Inferior parietal cortex (tissue), 1 donor: ENCODE results near the gene RNF146.
"Not testable (repeated sequence)": the region's sequence is repeated elsewhere in the genome, so short reads cannot be mapped to it uniquely, and the experiment has no call there.

ENCODE experiments used
- DNase-seq: peaks from one replicate; pipeline ENCODE4 v3.0.0-alpha.2; 2016; ENCODE audit errors: extremely low spot score

RNF146 gene, protein sequence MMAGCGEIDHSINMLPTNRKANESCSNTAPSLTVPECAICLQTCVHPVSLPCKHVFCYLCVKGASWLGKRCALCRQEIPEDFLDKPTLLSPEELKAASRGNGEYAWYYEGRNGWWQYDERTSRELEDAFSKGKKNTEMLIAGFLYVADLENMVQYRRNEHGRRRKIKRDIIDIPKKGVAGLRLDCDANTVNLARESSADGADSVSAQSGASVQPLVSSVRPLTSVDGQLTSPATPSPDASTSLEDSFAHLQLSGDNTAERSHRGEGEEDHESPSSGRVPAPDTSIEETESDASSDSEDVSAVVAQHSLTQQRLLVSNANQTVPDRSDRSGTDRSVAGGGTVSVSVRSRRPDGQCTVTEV

DNA sequence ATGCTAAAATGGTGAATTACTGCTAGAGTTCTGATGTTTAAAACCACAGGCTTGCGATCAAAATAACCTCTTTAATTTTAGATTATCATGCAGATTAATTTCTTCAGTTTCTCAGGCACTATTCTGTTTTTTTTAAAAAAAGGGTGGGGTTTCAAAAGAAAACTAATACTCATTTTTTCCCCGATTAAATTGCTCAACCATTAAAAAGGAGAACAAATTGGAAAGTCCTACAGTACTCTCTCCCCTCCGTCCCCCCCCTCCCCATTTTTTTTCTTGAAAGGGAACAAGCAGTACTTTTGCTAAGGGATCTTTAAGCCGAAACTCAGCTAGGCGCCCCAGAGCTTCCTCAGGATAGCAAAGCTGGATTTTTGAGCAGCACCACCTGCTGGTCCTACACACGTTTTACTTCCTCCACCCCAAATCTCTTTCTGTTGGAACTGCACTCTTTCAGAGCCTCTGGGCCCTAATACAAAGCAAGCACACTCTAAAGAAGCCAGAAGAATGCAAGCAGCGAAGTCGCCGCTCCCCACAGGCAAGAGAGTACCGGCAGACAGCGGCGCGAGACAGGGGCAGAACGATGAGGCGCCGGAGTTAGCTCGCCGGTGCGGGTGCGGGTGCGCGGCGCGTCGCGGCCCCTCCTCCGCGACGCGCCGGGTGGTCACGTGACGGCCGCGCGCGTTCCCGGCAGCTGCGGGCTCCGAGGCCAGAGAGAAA lies at the start of gene RNF146:
RNF146 (plus strand) TSS at position 687 of the 714 bp plus-strand sequence. CDS start 13,475 bp downstream, outside the sequence.
- DNase-seq: peak; percentile 88

DNA sequence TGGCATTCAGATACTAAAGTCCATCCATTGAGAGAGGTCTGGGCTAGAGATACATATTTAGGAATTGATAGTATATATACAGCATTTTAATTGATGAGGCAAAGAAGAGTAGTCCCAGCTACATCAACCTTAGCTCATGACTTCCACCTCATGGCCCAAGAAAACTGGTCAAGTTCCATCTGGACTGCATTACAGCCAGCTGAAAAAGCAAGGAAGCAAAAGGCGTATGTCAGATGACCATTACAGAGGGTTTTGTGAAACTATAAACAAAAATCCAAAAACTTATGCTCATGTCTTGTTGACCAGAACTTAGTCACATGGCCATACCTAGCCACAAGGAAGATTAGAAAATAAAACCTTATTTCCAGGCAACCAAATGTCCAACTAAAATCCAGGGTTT lies 46.8 kb upstream of the RNF146 start:
- no peak for DNase-seq

DNA sequence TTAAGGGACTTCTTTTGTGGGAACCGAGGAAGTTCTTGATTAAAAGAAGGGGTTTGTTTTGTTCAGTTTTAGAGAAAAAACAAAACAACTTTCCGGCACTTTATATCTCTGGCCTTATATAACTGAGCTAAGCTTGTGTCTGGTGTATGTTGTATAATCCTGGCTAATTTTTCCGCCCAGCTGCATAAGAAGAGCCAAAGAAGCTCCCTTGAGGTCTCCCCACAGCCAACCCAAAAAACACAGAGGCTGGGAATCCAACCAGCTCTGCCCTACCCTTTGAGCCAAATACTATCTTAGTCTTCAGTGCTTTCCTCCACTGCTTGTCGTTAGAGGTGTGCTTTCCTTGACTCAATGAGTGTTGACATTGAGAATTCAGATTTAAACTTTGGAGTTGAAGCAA lies 45.5 kb upstream of the RNF146 start:
- DNase-seq: no peak

DNA sequence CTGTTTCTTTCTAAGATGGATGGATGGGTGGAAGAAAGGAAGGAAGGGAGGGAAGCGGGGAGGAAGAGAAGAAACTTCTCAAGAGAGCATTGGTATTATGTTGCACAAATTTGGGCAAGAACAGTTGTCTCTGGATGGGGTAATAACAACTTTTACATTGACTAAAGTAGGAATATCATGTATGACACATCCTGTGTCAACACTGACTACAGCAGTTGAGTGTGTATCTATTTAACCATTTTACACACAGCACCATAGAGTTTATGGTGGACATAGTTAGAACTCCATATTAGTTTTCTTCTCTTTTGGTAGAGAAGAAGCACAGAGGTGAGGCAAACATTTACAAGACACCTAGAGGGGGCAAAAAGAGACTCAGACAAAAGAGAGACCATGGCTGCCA lies 44.2 kb upstream of the RNF146 start:
- DNase-seq: no peak

DNA sequence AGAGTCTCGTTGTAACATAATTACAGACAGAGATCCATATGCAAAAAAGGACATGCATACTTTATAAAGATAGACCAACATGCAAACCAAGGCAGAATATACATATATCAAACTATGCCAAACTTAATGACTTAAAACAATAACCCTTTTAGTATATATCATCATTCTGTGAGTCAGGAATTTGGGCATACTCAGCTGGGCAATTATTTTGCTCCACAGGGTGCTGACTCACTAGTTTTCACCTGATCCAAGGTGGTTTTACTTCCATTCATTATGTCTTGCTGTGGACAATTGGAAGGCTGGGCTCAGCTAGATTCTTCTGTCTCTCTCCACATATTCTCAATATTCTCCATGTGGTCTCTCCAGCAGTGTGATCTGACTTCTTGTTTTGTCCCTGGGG lies 41.2 kb upstream of the RNF146 start:
- no peak for DNase-seq

DNA sequence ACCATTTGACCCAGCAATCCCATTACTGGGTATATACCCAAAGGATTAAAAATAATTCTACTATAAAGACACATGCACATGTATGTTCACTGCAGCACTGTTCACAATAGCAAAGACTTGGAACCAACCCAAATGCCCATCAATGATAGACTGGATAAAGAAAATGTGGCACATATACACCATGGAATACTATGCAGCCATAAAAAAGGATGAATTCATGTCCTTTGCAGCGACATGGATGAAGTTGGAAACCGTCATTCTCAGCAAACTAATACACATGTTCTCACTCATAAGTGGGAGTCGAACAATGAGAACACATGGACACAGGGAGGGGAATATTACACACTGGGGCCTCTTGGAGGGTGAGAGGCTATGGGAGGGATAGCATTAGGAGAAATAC lies 32.8 kb upstream of the RNF146 start:
- not testable (repeated sequence) for DNase-seq

DNA sequence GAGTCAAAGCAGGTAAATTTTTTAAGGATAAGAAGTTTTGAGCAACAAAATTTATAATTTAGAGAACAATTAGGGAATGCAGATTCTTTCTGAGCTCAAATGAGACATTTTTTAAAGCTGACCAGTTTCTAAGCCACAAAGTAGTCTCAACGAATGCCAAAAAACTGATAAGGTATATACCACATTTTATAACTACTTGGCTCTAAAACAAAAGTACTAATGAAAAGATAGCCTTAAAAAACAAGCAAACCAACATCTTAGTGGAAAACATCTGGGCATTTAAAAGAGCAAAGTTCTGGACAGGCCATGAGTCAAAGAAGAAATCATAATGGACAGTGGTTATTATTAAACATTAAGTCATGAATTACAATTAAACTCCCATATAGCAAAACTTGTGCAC lies 23.2 kb upstream of the RNF146 start:
- no peak for DNase-seq

DNA sequence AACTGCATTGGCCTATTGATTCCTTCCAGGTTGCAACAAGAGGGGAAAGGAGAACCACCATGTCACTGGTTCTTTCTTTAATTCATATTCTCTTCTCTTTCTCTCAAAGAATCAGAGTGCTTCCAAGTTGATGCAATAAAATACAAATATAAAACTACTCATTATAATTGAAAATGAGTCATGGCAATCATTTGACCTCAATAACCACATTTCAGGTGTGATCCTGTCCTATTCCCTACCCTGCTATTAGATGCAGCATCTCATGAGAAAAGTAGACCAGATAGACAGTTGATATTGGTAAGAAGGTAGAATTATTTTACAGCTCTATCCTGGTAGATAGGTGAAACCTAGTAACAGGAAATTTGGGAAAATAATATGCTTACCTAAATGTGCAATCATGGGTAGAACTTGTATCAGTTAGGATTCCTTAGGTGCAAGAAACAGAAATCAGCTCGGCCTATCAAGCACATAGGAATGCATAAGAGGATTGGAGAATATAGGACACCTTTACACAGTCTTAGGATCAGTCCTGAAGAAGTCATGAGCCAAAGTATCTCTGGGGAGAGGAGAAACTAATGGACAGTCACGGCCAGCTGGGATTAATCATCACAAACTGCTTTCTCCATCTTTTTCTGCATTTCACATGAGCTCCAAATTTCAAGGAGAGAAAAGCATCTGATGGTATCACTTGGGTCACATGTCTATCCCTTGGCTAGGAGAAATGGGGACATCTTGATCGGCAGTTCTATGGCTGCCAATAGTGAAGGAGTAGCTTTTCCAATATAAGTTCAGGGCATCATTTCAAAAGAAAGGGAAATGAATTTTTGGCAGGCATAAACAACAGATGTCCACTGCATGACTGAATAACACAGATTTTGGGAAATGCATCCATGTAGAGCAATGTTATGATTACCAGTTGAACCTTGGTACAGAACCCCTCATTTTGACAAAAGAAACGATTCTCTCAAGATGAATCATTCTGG lies 19.3 kb upstream of the RNF146 start:
- DNase-seq: no peak

DNA sequence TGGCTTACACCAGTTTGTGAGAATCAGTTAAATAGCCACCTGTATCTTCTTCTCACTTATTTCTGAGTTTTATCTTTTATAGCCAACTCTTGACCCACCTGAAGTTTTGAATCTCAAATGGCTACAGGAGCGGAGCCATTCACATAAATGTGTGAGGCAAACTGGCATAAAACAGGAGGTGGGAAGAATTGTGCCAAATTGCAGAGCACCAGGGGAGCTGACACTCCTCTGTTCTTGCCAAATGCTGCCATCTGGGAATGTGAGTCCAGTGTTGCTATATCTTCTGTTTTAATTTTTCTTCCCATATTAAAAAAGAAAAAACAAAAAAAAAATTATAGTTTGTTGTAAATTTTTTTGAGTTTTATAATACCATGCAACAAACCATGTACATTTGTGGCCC lies 17.0 kb upstream of the RNF146 start:
- peak; percentile 34 for DNase-seq

DNA sequence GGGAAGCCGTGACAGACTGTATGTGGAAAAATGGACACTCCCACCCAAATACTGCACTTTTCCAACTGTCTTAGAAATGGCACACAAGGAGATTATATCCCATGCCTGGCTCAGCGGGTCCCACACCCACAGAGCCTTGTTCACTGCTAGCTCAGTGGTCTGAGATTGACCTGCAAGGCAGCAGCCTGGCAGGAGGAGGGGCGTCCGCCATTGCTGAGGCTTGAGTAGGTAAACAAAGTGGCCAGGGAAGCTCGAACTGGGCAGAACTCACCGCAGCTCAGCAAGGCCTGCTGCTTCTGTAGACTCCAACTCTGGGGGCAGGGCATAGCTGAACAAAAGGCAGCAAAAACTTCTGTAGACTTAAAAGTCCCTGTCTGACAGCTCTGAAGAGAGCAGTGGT lies 11.4 kb upstream of the RNF146 start:
- DNase-seq: no peak

DNA sequence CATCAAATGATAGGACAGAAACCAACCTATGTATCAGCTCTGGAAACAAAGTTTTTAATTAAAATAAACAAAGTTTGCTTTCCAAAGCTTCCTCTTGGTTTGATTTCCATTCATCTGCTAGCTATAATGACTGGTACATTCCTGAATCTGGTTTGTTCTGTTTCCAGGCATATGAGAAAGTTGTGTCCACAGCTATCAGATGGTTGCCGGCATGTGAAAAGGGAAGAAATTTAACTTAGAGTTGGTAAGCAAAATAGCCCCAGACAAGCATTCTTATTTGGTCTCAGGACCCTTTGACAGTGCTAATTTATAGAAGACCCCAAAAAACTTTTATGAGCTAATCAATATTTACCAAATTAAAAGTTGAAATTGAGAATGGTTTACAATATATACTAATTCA lies 3.8 kb upstream of the RNF146 start:
- no peak for DNase-seq

DNA sequence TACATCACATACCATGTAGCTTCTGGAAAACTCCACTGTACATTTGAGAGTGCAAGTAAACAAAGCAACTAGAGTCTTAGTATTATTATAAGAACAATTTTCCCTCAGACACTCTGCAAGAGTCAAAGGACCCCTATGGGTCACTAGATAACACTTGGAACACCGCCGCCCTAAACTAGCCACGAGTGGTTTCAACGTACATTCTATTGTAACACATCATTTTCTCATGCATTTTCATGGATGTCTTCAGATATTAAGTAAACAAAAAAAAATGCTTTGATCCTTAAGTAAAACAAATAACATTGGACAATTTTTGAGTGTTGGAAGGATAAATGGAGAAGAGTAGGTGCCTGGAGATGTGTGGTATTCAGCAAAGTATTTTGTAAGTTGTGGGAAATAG lies 3.2 kb upstream of the RNF146 start:
- DNase-seq: no peak

DNA sequence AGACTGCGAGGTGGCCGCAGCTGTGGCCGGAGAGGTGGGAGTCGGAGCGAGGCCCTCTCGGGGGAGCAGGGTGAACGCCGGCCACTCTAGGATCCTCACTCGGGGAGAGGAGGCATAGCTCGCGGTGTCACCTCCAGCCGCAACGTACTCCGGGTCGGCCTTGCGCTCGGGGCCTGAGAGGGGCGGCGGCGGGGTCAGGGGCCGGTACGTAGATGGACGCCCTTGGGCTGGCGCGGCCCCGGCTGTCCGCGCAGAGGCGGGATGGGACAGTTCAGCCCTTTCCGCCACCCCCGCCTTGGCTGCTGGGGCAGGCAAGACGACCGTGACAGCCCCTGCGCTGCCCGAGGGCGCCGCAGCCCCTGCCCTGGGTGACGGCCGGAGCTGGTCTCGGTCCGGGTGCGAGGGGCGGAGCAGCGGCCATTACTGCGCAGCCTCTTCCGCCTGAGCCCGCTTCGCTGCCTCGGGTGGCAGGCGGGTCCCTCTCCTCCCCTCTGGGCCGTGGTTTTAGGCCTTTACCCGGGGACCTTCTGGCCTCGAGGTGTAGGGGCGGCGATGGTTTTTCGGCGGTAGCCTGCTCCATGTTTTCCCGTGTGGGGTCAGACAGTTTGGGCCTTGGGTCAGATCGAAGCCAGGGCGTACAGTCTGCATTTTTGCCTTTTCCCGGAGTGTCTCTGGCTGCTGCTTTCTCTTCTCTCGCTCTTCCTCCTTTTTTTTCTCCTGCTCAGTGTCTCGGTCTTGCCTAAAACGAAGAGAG lies 405 bp downstream of the RNF146 start:
- DNase-seq: no peak

DNA sequence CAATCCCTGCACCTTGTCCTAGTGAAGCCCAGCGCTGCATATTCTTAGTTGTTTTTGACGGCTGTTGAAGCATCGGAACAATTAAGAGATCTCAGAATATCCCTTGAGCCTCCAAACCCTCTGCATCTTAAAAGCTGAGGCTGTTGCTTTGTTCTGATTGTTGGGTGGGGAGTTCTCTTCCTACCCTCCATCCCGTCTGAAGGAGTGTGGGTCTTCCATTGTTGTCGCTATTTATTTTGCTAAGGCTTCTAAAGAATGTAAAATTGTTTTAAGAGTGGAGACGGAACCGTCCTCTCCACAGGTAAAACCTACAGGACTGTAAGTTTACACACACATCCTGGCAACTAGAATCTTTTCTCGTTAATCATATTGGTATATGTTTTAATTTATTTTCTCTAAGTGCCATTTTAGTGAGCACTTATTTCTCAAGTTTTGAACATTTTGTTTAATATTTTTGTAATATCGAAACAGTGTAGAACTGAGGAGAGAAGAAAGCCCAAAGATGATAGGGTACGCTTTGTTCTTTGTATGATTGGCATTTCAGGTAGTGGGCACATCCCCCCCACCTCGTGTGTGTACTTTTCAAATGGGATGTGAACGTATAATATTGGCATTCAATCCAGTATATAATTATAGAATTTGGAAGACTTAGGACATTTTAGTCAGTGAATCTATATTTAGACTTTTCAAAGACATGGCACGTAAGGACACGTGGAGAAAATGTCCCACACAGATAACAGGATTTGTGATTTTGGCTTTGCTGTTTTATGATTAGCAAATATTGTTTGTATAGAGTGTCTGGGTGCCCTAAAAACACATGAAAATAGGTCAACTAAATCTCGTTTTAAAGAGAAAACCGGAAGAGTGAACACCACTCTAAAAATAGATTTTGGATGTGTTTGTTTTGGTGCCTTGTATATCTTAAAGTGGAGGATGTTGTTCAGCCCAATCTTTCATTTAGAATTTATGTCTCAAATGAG lies 1.3 kb downstream of the RNF146 start:
- peak; percentile 34 for DNase-seq

DNA sequence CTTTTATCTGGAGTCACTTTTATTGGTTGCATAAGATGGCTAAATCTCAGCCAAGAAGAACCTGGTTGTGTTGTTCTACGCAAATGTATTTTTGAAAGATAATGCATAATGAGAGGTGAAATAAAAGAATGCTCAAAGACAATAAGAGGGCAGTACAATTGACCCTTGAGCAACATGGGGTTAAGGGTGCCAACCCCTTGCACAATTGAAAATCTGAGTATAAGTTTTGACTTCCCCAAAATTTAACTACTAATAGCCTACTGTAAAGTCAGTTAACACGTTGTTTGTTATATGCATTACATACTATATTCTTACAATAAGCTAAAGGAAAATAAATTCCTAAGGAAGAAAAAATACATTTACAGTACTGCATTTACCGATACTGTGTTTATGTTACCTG lies 5.9 kb downstream of the RNF146 start:
- DNase-seq: no peak

DNA sequence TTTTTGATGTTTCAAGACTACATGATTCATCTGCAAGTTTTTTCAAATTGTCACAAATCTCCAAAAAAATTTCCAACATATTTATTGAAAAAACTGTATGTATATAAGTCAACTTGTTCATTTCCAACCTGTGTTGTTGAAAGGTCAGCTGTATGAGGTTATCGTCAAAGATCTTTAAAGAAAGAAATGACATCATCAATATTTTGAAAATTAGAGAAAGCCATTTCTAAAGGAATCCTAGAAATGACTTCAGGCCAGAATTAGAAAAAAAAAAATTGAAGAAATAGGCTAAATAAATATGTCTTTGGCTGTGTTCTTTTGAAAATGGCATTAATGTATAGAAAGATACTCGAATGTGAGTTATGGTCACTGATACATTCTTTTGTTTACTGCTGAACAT lies 6.8 kb downstream of the RNF146 start:
- DNase-seq: no peak

DNA sequence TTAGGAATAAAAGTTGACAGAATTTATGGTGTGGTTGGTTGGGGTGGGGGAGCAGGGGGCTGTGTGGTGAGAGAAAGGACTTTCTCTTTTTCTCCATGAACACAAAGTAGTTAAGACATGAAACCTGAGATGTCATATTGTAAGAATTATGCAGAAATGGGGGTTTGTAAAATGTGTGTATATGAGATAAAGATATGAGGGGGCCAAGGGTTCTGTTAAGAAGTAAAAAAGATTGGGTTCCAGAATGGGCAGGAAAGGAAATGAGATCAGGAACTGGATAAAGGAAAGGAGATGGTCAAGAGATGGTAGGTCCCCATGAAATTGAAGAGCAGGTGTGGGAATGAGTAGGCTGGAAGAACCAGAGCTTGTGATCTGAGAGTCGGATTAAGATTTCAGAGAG lies 9.7 kb downstream of the RNF146 start:
- no peak for DNase-seq

DNA sequence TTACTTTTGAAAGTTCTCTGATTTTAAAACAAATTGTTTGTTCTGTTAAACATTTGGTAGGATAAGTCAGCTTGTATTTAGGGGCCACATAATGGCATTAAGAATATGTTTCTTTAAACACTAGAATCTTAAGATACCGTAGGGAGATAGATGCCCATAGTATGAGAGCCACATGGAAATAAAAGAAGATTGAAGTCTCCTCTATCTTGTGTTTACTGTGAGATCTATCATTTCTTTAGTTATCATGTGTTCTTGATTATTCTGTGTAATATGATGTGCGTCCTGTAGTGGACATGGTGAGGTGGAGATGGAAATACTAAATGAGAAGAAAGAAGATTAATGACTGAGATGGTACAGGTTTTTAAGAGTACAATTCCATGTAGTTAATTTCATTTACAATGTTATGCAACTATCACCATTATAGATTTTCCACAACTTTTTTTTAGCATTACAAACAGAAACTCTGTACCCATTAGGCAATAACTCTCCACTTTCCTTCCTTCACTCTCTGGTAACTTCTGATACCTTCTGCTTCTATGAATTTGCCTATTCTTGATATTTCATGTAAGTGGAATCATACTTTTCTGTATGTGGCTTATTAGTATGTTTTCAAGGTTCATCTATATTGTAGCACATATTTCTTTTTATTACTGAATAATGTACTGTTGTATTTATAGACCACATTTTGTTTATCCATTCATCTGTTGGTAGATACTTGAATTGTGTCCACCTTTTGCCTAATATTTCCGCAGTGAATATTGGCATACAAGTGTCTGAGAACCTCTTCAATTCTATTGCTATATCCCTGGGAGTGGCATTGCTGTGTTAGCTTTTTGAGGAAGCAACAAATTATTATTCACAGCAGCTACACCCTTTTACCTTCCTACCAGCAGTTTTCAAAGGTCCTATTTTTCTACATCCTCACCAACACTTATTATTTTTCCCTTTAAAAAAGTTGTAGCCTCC lies 11.5 kb downstream of the RNF146 start:
- no peak for DNase-seq

DNA sequence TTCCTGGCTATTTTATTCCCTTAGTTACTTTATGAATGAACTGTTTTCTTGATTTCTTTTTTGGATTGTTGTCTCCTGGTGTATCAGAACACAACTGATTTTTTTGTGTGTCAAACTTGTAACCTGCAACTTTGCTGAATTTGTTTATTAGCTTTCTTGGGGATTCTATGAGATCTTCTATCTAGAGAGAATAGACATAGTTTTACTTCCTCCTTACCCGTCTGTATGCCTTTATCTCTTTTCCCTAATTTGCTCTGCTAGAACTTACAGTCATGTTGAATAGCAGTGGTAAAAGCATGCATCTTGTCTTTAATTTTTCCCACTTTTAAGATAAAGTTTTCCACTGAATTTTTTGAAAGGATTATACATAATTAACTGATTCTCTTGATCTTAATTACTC lies 13.2 kb downstream of the RNF146 start:
- no peak for DNase-seq
